ENCODE results near the gene GLYATL1B.
"Not testable (repeated sequence)": the region's sequence is repeated elsewhere in the genome, so short reads cannot be mapped to it uniquely, and the experiment has no call there.

The GLYATL1B gene

GRCh38 chr11:59117774-59118173, 31.7 kb downstream of the GLYATL1B start:
- Histone ChIP-seq H3K79me2 (ENCODE audit: insufficient read depth, low read length) (peaks cover 46% of the 10 kb centered on the region), H4K20me1 (ENCODE audit: low read depth, low read length) (no peaks in the 10 kb centered on the region), H3K4me3 (ENCODE audit: insufficient read depth, low read length, poor library complexity, severe bottlenecking) (no peak overlapping the region), H3K27ac (ENCODE audit: low read depth, low read length) (no peak overlapping the region), H2AFZ (ENCODE audit: low read depth, low read length, severe bottlenecking) (no peak overlapping the region), H3K9me2 (replicated peaks; ENCODE audit: insufficient read depth, low read length) (no peaks in the 10 kb centered on the region), H3K9ac (ENCODE audit: low read length) (no peak overlapping the region), H3K36me3 (ENCODE audit: low read length) (peaks cover 97% of the 10 kb centered on the region), H3K4me2 (ENCODE audit: low read depth, low read length, poor library complexity, severe bottlenecking) (no peak overlapping the region), H3F3A (ENCODE audit: insufficient read depth) (peaks cover 11% of the 10 kb centered on the region; the same call in 1 of the 2 replicates), H3K27me3 (ENCODE audit: low read length) (no peaks in the 10 kb centered on the region), H3K9me3 (ENCODE audit: insufficient read depth, low read length) (peaks cover 57% of the 10 kb centered on the region; the same call in 1 of the 2 replicates)
- no peak for TF ChIP-seq EZH2phosphoT487 (conservative IDR thresholded peaks at IDR 0.05; ENCODE audit: low read length)

GRCh38 chr11:59119826-59120225, 33.7 kb downstream of the GLYATL1B start:
- H3K9me2 ChIP-seq (replicated peaks; ENCODE audit: insufficient read depth, low read length): no peaks in the 10 kb centered on the region
- peaks cover 67% of the 10 kb centered on the region; the same call in 1 of the 2 replicates for H3K9me3 ChIP-seq (ENCODE audit: insufficient read depth, low read length)
- H3F3A ChIP-seq (ENCODE audit: insufficient read depth): peaks cover 19% of the 10 kb centered on the region; the same call in 1 of the 2 replicates
- H3K27me3 ChIP-seq (ENCODE audit: low read length): no peaks in the 10 kb centered on the region
- peaks cover 97% of the 10 kb centered on the region for H3K36me3 ChIP-seq (ENCODE audit: low read length)
- peaks cover 29% of the 10 kb centered on the region for H3K79me2 ChIP-seq (ENCODE audit: insufficient read depth, low read length)
- H3K4me2 ChIP-seq (ENCODE audit: low read depth, low read length, poor library complexity, severe bottlenecking): no peak overlapping the region
- H4K20me1 ChIP-seq (ENCODE audit: low read depth, low read length): no peaks in the 10 kb centered on the region
- no peak overlapping the region for H3K4me3 ChIP-seq (ENCODE audit: insufficient read depth, low read length, poor library complexity, severe bottlenecking)
- H3K27ac ChIP-seq (ENCODE audit: low read depth, low read length): no peak overlapping the region
- H3K9ac ChIP-seq (ENCODE audit: low read length): no peak overlapping the region
- no peak overlapping the region for H2AFZ ChIP-seq (ENCODE audit: low read depth, low read length, severe bottlenecking)
- TF ChIP-seq EZH2phosphoT487 (conservative IDR thresholded peaks at IDR 0.05; ENCODE audit: low read length) (no peak), CTCF (IDR thresholded peaks at IDR 0.05; ENCODE audit: insufficient read depth, low read length, poor library complexity, severe bottlenecking) (no peak)

DNA sequence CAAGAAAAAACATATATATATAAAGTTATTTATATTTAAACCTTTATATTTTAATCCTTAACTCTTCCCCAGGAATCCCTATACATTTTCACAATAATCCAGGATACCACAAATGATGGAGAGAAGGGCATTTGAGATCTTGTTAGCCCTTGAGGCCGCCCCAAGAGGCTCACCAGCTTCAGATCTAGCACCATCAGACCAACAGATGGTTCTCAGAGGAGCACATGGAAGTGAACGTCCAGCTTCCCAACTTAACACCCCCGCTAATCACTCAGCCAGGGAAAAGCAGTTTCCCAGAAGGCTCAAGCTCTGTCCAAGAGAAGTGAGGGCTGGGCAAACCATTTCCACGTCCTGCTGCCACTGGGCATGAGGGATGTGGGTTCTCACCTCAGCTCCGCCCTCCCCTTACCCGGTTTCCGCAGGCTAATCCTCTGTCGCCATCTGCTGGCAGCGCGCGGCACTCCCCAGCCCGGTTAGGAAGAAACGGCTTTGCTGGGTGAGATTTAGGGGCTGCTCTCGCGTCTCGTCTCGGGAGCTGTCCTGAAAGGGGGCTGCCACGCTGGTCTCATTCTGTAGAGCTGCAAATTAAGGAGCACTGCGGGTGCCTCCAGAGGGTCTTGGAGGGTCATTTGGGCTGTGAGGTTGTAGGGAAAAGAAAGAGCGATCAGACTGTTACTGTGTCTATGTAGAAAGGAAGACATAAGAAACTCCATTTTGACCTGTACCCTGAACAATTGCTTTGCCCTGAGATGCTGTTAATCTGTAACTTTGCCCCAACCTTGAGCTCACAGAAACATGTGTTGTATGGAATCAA, 49.7 kb downstream of the GLYATL1B start:
- Histone ChIP-seq H2AFZ (ENCODE audit: low read depth, low read length, severe bottlenecking) (peak overlapping the region; percentile 78), H3K27ac (ENCODE audit: low read depth, low read length) (no peak overlapping the region), H3F3A (ENCODE audit: insufficient read depth) (no peaks in the 10 kb centered on the region; the same call in 1 of the 2 replicates), H4K20me1 (ENCODE audit: low read depth, low read length) (no peaks in the 10 kb centered on the region), H3K9ac (ENCODE audit: low read length) (0 out of 2 replicates have a peak overlapping the region, but pooled peaks have one; percentile 21), H3K4me2 (ENCODE audit: low read depth, low read length, poor library complexity, severe bottlenecking) (peak overlapping the region; percentile 32), H3K36me3 (ENCODE audit: low read length) (peaks cover 27% of the 10 kb centered on the region), H3K4me3 (ENCODE audit: insufficient read depth, low read length, poor library complexity, severe bottlenecking) (no peak overlapping the region), H3K27me3 (ENCODE audit: low read length) (no peaks in the 10 kb centered on the region), H3K9me3 (ENCODE audit: insufficient read depth, low read length) (peaks cover 30% of the 10 kb centered on the region), H3K9me2 (replicated peaks; ENCODE audit: insufficient read depth, low read length) (no peaks in the 10 kb centered on the region), H3K79me2 (ENCODE audit: insufficient read depth, low read length) (no peaks in the 10 kb centered on the region)
- TF ChIP-seq CTCF (IDR thresholded peaks at IDR 0.05; ENCODE audit: insufficient read depth, low read length, poor library complexity, severe bottlenecking) (peak; percentile 94), EZH2phosphoT487 (conservative IDR thresholded peaks at IDR 0.05; ENCODE audit: low read length) (no peak)

DNA sequence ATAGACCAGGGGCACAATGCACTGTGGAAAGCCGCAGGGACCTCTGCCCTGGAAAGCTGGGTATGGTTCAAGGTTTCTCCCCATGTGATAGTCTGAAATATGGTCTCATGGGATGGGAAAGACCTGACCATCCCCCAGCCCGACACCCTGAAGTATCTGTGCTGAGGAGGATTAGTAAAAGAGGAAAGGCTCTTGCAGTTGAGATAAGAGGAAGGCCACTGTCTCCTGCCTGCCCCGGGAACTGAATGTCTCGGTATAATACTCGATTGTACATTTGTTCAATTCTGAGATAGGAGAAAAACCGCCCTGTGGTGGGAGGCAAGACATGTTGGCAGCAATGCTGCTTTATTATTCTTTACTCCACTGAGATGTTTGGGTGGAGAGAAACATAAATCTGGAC, 50.4 kb downstream of the GLYATL1B start:
- H3F3A ChIP-seq (ENCODE audit: insufficient read depth); H3K9ac ChIP-seq (ENCODE audit: low read length); H3K27ac ChIP-seq (ENCODE audit: low read depth, low read length); H3K4me2 ChIP-seq (ENCODE audit: low read depth, low read length, poor library complexity, severe bottlenecking); H3K79me2 ChIP-seq (ENCODE audit: insufficient read depth, low read length); H3K27me3 ChIP-seq (ENCODE audit: low read length); H3K9me2 ChIP-seq (replicated peaks; ENCODE audit: insufficient read depth, low read length); H2AFZ ChIP-seq (ENCODE audit: low read depth, low read length, severe bottlenecking); H4K20me1 ChIP-seq (ENCODE audit: low read depth, low read length); H3K4me3 ChIP-seq (ENCODE audit: insufficient read depth, low read length, poor library complexity, severe bottlenecking): not testable (repeated sequence)
- peaks cover 27% of the 10 kb centered on the region for H3K36me3 ChIP-seq (ENCODE audit: low read length)
- H3K9me3 ChIP-seq (ENCODE audit: insufficient read depth, low read length): peaks cover 23% of the 10 kb centered on the region
